ENCODE results near the gene FMR1. TPM values are rescaled to one million over a fixed set of nuclear protein-coding genes. Genes with fewer than 3 reads are reported as not detected.

The FMR1 gene
- total RNA-seq, 1 donor from 2014 or later: 45.6 TPM

DNA sequence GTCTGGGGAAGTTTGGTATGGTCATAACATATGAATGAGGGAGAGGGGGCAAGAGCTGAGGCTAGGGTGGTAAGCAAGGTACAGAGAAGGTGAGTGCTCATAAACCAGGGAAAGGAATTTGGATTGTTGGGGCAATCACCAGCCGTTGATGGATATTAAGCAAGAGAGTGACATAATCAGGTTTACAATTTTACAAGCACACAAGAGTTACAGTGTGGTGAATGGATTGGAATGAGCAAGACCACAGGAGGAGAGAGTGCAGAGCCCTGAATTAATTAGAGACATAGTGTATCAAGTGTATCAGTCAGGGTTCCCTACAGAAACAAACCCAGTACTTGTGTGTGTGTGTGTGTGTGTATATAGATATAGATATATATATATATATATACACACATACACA is 50.8 kb downstream of the FMR1 start:
- H3K9me3 Mint-ChIP-seq (ENCODE audit: unreplicated experiment): no peaks in the 10 kb centered on the region
- FAIRE-seq: no peak
- peak; percentile 3 for DNase-seq (ENCODE audit: low read depth)

DNA sequence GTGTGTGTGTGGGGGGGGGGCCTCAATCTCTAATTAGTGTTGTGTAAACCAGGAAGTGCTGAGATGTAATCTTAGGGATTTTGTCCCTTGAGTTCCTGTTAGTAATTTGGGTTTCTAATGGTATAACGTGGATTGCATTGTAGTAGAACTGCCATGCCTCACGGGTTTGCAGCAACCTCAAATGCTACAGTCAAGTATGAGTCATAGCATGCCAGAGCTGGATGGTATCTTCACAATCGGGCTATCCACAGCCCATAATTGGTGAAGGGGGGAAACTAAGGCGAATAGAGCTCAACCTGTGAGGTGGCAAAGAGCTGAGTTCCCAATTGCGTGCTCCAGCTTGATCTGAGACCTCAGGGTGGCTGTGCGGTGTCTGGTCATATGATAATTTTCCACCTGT is 67.2 kb downstream of the FMR1 start:
- H3K9me3 ChIP-seq (ENCODE audit: insufficient read depth, low read depth, low read length): no peaks in the 10 kb centered on the region
- H3K4me2 ChIP-seq (ENCODE audit: low read length): no peak overlapping the region
- H2AFZ ChIP-seq (ENCODE audit: low read depth, low read length): no peak overlapping the region
- Mint-ChIP-seq H3K27me3 (ENCODE audit: low read depth, unreplicated experiment) (no peaks in the 10 kb centered on the region), H3K27ac (ENCODE audit: unreplicated experiment) (no peak overlapping the region), H3K4me3 (ENCODE audit: unreplicated experiment) (no peak overlapping the region), H3K36me3 (ENCODE audit: low read depth, unreplicated experiment) (no peaks in the 10 kb centered on the region), H3K4me1 (ENCODE audit: low read depth, unreplicated experiment) (no peaks in the 10 kb centered on the region), H3K9me3 (ENCODE audit: unreplicated experiment) (no peaks in the 10 kb centered on the region)
- H3K9ac ChIP-seq (ENCODE audit: low read length): no peak overlapping the region
- DNase-seq (ENCODE audit: low read depth) (no peak), FAIRE-seq (peak; percentile 52)
- no peaks in the 10 kb centered on the region for H3K79me2 ChIP-seq (ENCODE audit: insufficient read depth, low read length)
- no peaks in the 10 kb centered on the region for H3K4me1 ChIP-seq (ENCODE audit: insufficient read depth, low read length)
- no peaks in the 10 kb centered on the region for H3K36me3 ChIP-seq (ENCODE audit: insufficient read depth, low read length)
- TF ChIP-seq EZH2 (IDR thresholded peaks at IDR 0.05; ENCODE audit: insufficient read depth, low read length): no peak
- TF ChIP-seq, protein P1, sequence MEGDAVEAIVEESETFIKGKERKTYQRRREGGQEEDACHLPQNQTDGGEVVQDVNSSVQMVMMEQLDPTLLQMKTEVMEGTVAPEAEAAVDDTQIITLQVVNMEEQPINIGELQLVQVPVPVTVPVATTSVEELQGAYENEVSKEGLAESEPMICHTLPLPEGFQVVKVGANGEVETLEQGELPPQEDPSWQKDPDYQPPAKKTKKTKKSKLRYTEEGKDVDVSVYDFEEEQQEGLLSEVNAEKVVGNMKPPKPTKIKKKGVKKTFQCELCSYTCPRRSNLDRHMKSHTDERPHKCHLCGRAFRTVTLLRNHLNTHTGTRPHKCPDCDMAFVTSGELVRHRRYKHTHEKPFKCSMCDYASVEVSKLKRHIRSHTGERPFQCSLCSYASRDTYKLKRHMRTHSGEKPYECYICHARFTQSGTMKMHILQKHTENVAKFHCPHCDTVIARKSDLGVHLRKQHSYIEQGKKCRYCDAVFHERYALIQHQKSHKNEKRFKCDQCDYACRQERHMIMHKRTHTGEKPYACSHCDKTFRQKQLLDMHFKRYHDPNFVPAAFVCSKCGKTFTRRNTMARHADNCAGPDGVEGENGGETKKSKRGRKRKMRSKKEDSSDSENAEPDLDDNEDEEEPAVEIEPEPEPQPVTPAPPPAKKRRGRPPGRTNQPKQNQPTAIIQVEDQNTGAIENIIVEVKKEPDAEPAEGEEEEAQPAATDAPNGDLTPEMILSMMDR (IDR thresholded peaks at IDR 0.05; ENCODE audit: insufficient read depth, low read depth, low read length): no peak
- H4K20me1 ChIP-seq (ENCODE audit: insufficient read depth, low read length): no peaks in the 10 kb centered on the region
- H3K27ac ChIP-seq (ENCODE audit: low read depth, low read length): no peak overlapping the region
- no peak overlapping the region for H3K4me3 ChIP-seq (ENCODE audit: insufficient read depth, low read depth, low read length)
- H3K27me3 ChIP-seq (ENCODE audit: insufficient read depth, low read length): no peaks in the 10 kb centered on the region

More for the DNA sequence above, 50.8 kb downstream of the FMR1 start:
- Histone ChIP-seq H3K4me3 (ENCODE audit: insufficient read depth, low read depth, low read length) (no peak overlapping the region), H3K27ac (ENCODE audit: low read depth, low read length) (no peak overlapping the region), H4K20me1 (ENCODE audit: insufficient read depth, low read length) (no peaks in the 10 kb centered on the region), H3K79me2 (ENCODE audit: insufficient read depth, low read length) (no peaks in the 10 kb centered on the region), H3K4me1 (ENCODE audit: insufficient read depth, low read length) (no peaks in the 10 kb centered on the region), H3K9me3 (ENCODE audit: insufficient read depth, low read depth, low read length) (no peaks in the 10 kb centered on the region), H3K27me3 (ENCODE audit: insufficient read depth, low read length) (no peaks in the 10 kb centered on the region), H2AFZ (ENCODE audit: low read depth, low read length) (no peak overlapping the region), H3K4me2 (ENCODE audit: low read length) (no peak overlapping the region), H3K9ac (ENCODE audit: low read length) (no peak overlapping the region), H3K36me3 (ENCODE audit: insufficient read depth, low read length) (no peaks in the 10 kb centered on the region)
- Mint-ChIP-seq H3K27ac (ENCODE audit: unreplicated experiment) (no peak overlapping the region), H3K36me3 (ENCODE audit: low read depth, unreplicated experiment) (peaks cover 2% of the 10 kb centered on the region), H3K27me3 (ENCODE audit: low read depth, unreplicated experiment) (no peaks in the 10 kb centered on the region), H3K4me3 (ENCODE audit: unreplicated experiment) (no peak overlapping the region), H3K4me1 (ENCODE audit: low read depth, unreplicated experiment) (peaks cover 14% of the 10 kb centered on the region)
- no peak for TF ChIP-seq EZH2 (IDR thresholded peaks at IDR 0.05; ENCODE audit: insufficient read depth, low read length)
- TF ChIP-seq, protein P1 (IDR thresholded peaks at IDR 0.05; ENCODE audit: insufficient read depth, low read depth, low read length): no peak

DNA sequence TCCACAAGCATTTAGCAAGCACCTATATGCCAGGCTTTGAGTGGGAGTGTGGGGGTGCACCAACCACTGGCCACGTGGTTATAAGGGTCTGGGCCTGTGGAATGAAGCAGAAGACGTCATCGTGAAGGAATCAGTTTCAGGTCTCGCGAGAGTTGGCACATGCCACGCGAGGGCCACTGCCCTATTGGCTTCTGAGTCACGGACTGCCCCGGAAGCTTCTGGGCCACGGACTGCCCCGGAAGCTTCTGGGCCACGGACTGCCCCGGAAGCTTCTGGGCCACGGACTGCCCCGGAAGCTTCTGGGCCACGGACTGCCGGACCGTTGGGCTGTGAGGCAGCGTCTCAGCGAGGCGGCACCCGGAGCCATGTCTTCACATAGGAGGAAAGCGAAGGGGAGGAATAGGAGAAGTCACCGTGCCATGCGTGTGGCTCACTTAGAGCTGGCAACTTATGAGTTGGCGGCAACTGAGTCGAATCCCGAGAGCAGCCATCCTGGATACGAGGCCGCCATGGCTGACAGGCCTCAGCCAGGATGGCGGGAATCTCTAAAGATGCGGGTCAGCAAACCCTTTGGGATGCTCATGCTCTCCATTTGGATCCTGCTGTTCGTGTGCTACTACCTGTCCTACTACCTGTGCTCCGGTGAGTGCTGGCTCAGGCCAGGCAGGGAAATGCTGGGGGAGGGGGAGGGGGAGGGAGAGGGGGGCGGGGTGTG is 69.5 kb downstream of the FMR1 start, which contains the start of gene FMR1NB:
TSS of gene FMR1NB (plus strand) at position 300 of the 715 bp plus-strand sequence. CDS start at position 366, 66 bp downstream.
- H3K4me1 Mint-ChIP-seq (ENCODE audit: low read depth, unreplicated experiment): no peaks in the 10 kb centered on the region
- H3K4me3 Mint-ChIP-seq (ENCODE audit: unreplicated experiment): no peak within 1 kb of the TSS
- Histone ChIP-seq H4K20me1 (ENCODE audit: insufficient read depth, low read length) (no peaks in the 10 kb centered on the region), H3K27ac (ENCODE audit: low read depth, low read length) (no peak within 1 kb of the TSS), H2AFZ (ENCODE audit: low read depth, low read length) (no peak within 1 kb of the TSS), H3K36me3 (ENCODE audit: insufficient read depth, low read length) (no peaks in the 10 kb centered on the region), H3K9me3 (ENCODE audit: insufficient read depth, low read depth, low read length) (no peaks in the 10 kb centered on the region), H3K27me3 (ENCODE audit: insufficient read depth, low read length) (no peaks in the 10 kb centered on the region), H3K4me3 (ENCODE audit: insufficient read depth, low read depth, low read length) (no peak within 1 kb of the TSS), H3K9ac (ENCODE audit: low read length) (no peak within 1 kb of the TSS), H3K4me2 (ENCODE audit: low read length) (no peak within 1 kb of the TSS), H3K4me1 (ENCODE audit: insufficient read depth, low read length) (no peaks in the 10 kb centered on the region), H3K79me2 (ENCODE audit: insufficient read depth, low read length) (no peaks in the 10 kb centered on the region)
- H3K27ac Mint-ChIP-seq (ENCODE audit: unreplicated experiment): no peak within 1 kb of the TSS
- FAIRE-seq (no peak), DNase-seq (ENCODE audit: low read depth) (no peak)
- no peaks in the 10 kb centered on the region for H3K36me3 Mint-ChIP-seq (ENCODE audit: low read depth, unreplicated experiment)
- H3K9me3 Mint-ChIP-seq (ENCODE audit: unreplicated experiment): no peaks in the 10 kb centered on the region
- H3K27me3 Mint-ChIP-seq (ENCODE audit: low read depth, unreplicated experiment): no peaks in the 10 kb centered on the region
- TF ChIP-seq EZH2 (IDR thresholded peaks at IDR 0.05; ENCODE audit: insufficient read depth, low read length): no peak
- TF ChIP-seq, protein P1 (IDR thresholded peaks at IDR 0.05; ENCODE audit: insufficient read depth, low read depth, low read length): no peak
